Jurkat, Clone E6-1 (cell line): ENCODE results near the gene CSRP1.

Source experiments
- DNase-seq: peaks from one replicate; pipeline ENCODE4 v3.0.0-alpha.2; 2011; ENCODE audit warnings: low read depth, low spot score
- H3K4me3 ChIP-seq: 2 replicates; pipeline ENCODE4 v1.5.1; 2011; ENCODE audit warnings: mild to moderate bottlenecking, low read length, control low read depth, moderate library complexity

CSRP1 gene

GRCh38 chr1:201466492-201466891 is 40.4 kb downstream of the CSRP1 start:
- no peak for DNase-seq
- no peak overlapping the region for H3K4me3 ChIP-seq

- H3K4me3 ChIP-seq, result no peak overlapping the region
- no peak for DNase-seq
These were observed 41.1 kb downstream of the CSRP1 start for GRCh38 chr1:201465698-201466290.

GRCh38 chr1:201463071-201463552 is 43.8 kb downstream of the CSRP1 start:
- H3K4me3 ChIP-seq, result no peak overlapping the region
- DNase-seq, result no peak

- no peak for DNase-seq
- no peak overlapping the region for H3K4me3 ChIP-seq
These were observed 45.1 kb downstream of the CSRP1 start for GRCh38 chr1:201461645-201462441.

GRCh38 chr1:201460814-201461644 is 45.9 kb downstream of the CSRP1 start:
- DNase-seq, result no peak

GRCh38 chr1:201459775-201460174 is 47.1 kb downstream of the CSRP1 start:
- DNase-seq, result no peak
- H3K4me3 ChIP-seq, result no peak overlapping the region

More at GRCh38 chr1:201460814-201461644, 45.9 kb downstream of the CSRP1 start:
- H3K4me3 ChIP-seq, result no peak overlapping the region

GRCh38 chr1:201459052-201459451 is 47.9 kb downstream of the CSRP1 start:
- DNase-seq, result no peak
- H3K4me3 ChIP-seq, result no peak overlapping the region

- DNase-seq, result no peak
- H3K4me3 ChIP-seq, result no peak overlapping the region
These were observed 49.4 kb downstream of the CSRP1 start for GRCh38 chr1:201457508-201457960.

GRCh38 chr1:201456499-201457309 is 50.2 kb downstream of the CSRP1 start:
- no peak overlapping the region for H3K4me3 ChIP-seq

GRCh38 chr1:201455098-201455497 is 51.8 kb downstream of the CSRP1 start:
- H3K4me3 ChIP-seq, result no peak overlapping the region
- no peak for DNase-seq

More at GRCh38 chr1:201456499-201457309, 50.2 kb downstream of the CSRP1 start:
- DNase-seq, result no peak

- DNase-seq, result no peak
- H3K4me3 ChIP-seq, result no peak overlapping the region
These were observed 52.3 kb downstream of the CSRP1 start for GRCh38 chr1:201454608-201455007.

- no peak overlapping the region for H3K4me3 ChIP-seq
- no peak for DNase-seq
These were observed 54.1 kb downstream of the CSRP1 start for GRCh38 chr1:201452866-201453265.

GRCh38 chr1:201450721-201451291 is 56.1 kb downstream of the CSRP1 start:
- no peak overlapping the region for H3K4me3 ChIP-seq
- peak; percentile 42 for DNase-seq

GRCh38 chr1:201448990-201449389 is 57.9 kb downstream of the CSRP1 start:
- DNase-seq, result no peak
- H3K4me3 ChIP-seq, result no peak overlapping the region

- no peak overlapping the region for H3K4me3 ChIP-seq
These were observed 58.7 kb downstream of the CSRP1 start for GRCh38 chr1:201447903-201448871.

GRCh38 chr1:201445310-201445709 is 61.6 kb downstream of the CSRP1 start:
- no peak overlapping the region for H3K4me3 ChIP-seq
- no peak for DNase-seq

More at GRCh38 chr1:201447903-201448871, 58.7 kb downstream of the CSRP1 start:
- peak; percentile 58 for DNase-seq

GRCh38 chr1:201444792-201445191 is 62.1 kb downstream of the CSRP1 start:
- H3K4me3 ChIP-seq, result no peak overlapping the region
- DNase-seq, result no peak
